ENCODE data around the gene ACOT7. TPM values are rescaled to one million over a fixed set of nuclear protein-coding genes. Genes with fewer than 3 reads are reported as not detected.
"Not testable (repeated sequence)": the region's sequence is repeated elsewhere in the genome, so short reads cannot be mapped to it uniquely, and the experiment has no call there.

The ACOT7 gene
- total RNA-seq, 1 donor from 2014 or later: 80.3 TPM

- TF ChIP-seq CTCF (conservative IDR thresholded peaks at IDR 0.05; ENCODE audit: low read depth, low read length): no peak
- no peak overlapping the region for H3K4me3 ChIP-seq (ENCODE audit: low read depth, low read length)
These were observed 13.5 kb downstream of the ACOT7 start for GRCh38 chr1:6380037-6380436.

GRCh38 chr1:6378096-6378746 lies 15.3 kb downstream of the ACOT7 start:
- TF ChIP-seq CTCF (conservative IDR thresholded peaks at IDR 0.05; ENCODE audit: low read depth, low read length): no peak
- no peak overlapping the region for H3K4me3 ChIP-seq (ENCODE audit: low read depth, low read length)
- no peak for DNase-seq (ENCODE audit: low read depth)

More at GRCh38 chr1:6380037-6380436, 13.5 kb downstream of the ACOT7 start:
- no peak for DNase-seq (ENCODE audit: low read depth)

GRCh38 chr1:6373961-6374720 lies 19.4 kb downstream of the ACOT7 start:
- no peak for DNase-seq (ENCODE audit: low read depth)

GRCh38 chr1:6372236-6372635 lies 21.3 kb downstream of the ACOT7 start:
- DNase-seq (ENCODE audit: low read depth): not testable (repeated sequence)

More at GRCh38 chr1:6373961-6374720, 19.4 kb downstream of the ACOT7 start:
- no peak overlapping the region for H3K4me3 ChIP-seq (ENCODE audit: low read depth, low read length)
- no peak for TF ChIP-seq CTCF (conservative IDR thresholded peaks at IDR 0.05; ENCODE audit: low read depth, low read length)

GRCh38 chr1:6370006-6370405 lies 23.6 kb downstream of the ACOT7 start:
- TF ChIP-seq CTCF (conservative IDR thresholded peaks at IDR 0.05; ENCODE audit: low read depth, low read length): no peak
- H3K4me3 ChIP-seq (ENCODE audit: low read depth, low read length): no peak overlapping the region
- DNase-seq (ENCODE audit: low read depth): no peak

More at GRCh38 chr1:6372236-6372635, 21.3 kb downstream of the ACOT7 start:
- not testable (repeated sequence) for H3K4me3 ChIP-seq (ENCODE audit: low read depth, low read length)

GRCh38 chr1:6367381-6368012 lies 26.1 kb downstream of the ACOT7 start:
- DNase-seq (ENCODE audit: low read depth): no peak
- H3K4me3 ChIP-seq (ENCODE audit: low read depth, low read length): no peak overlapping the region
- no peak for TF ChIP-seq CTCF (conservative IDR thresholded peaks at IDR 0.05; ENCODE audit: low read depth, low read length)

GRCh38 chr1:6365047-6365446 lies 28.5 kb downstream of the ACOT7 start:
- no peak for DNase-seq (ENCODE audit: low read depth)
- TF ChIP-seq CTCF (conservative IDR thresholded peaks at IDR 0.05; ENCODE audit: low read depth, low read length): no peak
- H3K4me3 ChIP-seq (ENCODE audit: low read depth, low read length): no peak overlapping the region

Data from epithelial cell of proximal tubule (primary cell).